Non-pigmented ciliary epithelial cell (primary cell): ENCODE results near the gene ZNF416.

Experiments used
- DNase-seq: peaks from one replicate; pipeline ENCODE4 v3.0.0-alpha.2; 2010; ENCODE audit warnings: low read depth

Gene ZNF416

GRCh38 chr19:57578487-57579205, at the start of gene ZNF416:
TSS of gene ZNF416 (minus strand) at chr19:57578911. CDS start at chr19:57578704, 207 bp downstream.
- peak; percentile 96 for DNase-seq

GRCh38 chr19:57623091-57623490, 44.4 kb upstream of the ZNF416 start:
- DNase-seq = no peak

- DNase-seq = no peak
Observed at GRCh38 chr19:57620673-57621348, 42.1 kb upstream of the ZNF416 start.

GRCh38 chr19:57615346-57615745, 36.6 kb upstream of the ZNF416 start:
- no peak for DNase-seq

- peak; percentile 60 for DNase-seq
Observed at GRCh38 chr19:57613941-57614743, 35.4 kb upstream of the ZNF416 start, which contains the start of gene ZNF134. TSS of gene ZNF134 (plus strand) at chr19:57614242. CDS start at chr19:57619469, 5,227 bp downstream.

- DNase-seq = no peak
Observed at GRCh38 chr19:57611113-57611512, 32.4 kb upstream of the ZNF416 start.

GRCh38 chr19:57606931-57607330, 28.2 kb upstream of the ZNF416 start:
- DNase-seq = no peak

- peak; percentile 63 for DNase-seq
Observed at GRCh38 chr19:57599761-57600383, 21.2 kb upstream of the ZNF416 start, which contains the start of gene ZNF530. TSS of gene ZNF530 (plus strand) at chr19:57599885. CDS start at chr19:57604346, 4,461 bp downstream.

GRCh38 chr19:57599377-57599760, 20.7 kb upstream of the ZNF416 start:
- DNase-seq = no peak

- peak; percentile 56 for DNase-seq
Observed at GRCh38 chr19:57587529-57587928, 8.8 kb upstream of the ZNF416 start.

- peak; percentile 63 for DNase-seq
Observed at GRCh38 chr19:57583521-57584416, 5.1 kb upstream of the ZNF416 start, which contains the start of gene ZIK1. TSS of gene ZIK1 (plus strand) at chr19:57584145. CDS start at chr19:57584357, 212 bp downstream.

GRCh38 chr19:57583104-57583520, 4.4 kb upstream of the ZNF416 start:
- DNase-seq = no peak

GRCh38 chr19:57576661-57577060, 2.0 kb downstream of the ZNF416 start:
- no peak for DNase-seq

- no peak for DNase-seq
Observed at GRCh38 chr19:57572415-57572947, 6.2 kb downstream of the ZNF416 start.

- DNase-seq = no peak
Observed at GRCh38 chr19:57570707-57571106, 8.0 kb downstream of the ZNF416 start.

GRCh38 chr19:57566396-57567265, 12.1 kb downstream of the ZNF416 start:
- no peak for DNase-seq

- DNase-seq = no peak
Observed at GRCh38 chr19:57563547-57563946, 15.2 kb downstream of the ZNF416 start.

GRCh38 chr19:57560049-57560491, 18.6 kb downstream of the ZNF416 start:
- peak; percentile 28 for DNase-seq

GRCh38 chr19:57559404-57560025, 19.2 kb downstream of the ZNF416 start, which contains the start of gene ZNF550:
TSS of gene ZNF550 (minus strand) at chr19:57559863. CDS start at chr19:57559682, 181 bp downstream.
- DNase-seq = peak; percentile 53
